PC-3 (cell line): ENCODE measurements around the gene HPSE. TPM values are rescaled to one million over a fixed set of nuclear protein-coding genes. Genes with fewer than 3 reads are reported as not detected.
A peak's percentile ranks its signal among the peaks of the same experiment; 100 is the strongest.

Experiments
- ATAC-seq: fragments of 200-7000 bp; cut with Tn5 transposase; 2 replicates; pipeline ENCODE4 v1.9.1; 2020; ENCODE audit warnings: mild to moderate bottlenecking, moderate library complexity
- BruUV-seq: library from RNA; stranded (reverse); fragments of 400-500 nt; replicated peaks from 2 replicates; lab custom pipeline; 2021; lab: Mats Ljungman, UMichigan
- CTCF ChIA-PET: fragments of 300-600 bp; sonication (Branson Sonifier 250); formaldehyde crosslinking; loops from one replicate; lab custom pipeline; 2022; ENCODE audit warnings: antibody characterized with exemption; lab: Charles Lee
- POLR2A ChIA-PET: fragments of 300-600 bp; sonication (Branson Sonifier 250); formaldehyde crosslinking; loops from one replicate; lab custom pipeline; 2022; ENCODE audit warnings: antibody characterized with exemption; ENCODE audit not compliant: unreplicated experiment; lab: Charles Lee
- DNase-seq: peaks from one replicate; pipeline ENCODE4 v3.0.0-alpha.2; 2015
- H2AFZ ChIP-seq: fragments of 300-600 bp; sonication (generic); 2 replicates; pipeline ENCODE4 v1.6.0; 2016; ENCODE audit warnings: antibody characterized with exemption, low read length
- H3F3A ChIP-seq: fragments of 300-600 bp; sonication (generic); one replicate; pipeline ENCODE4 v1.6.0; 2017; ENCODE audit warnings: antibody characterized with exemption, low read length, control low read depth, mild to moderate bottlenecking; ENCODE audit not compliant: unreplicated experiment
- H3K27ac ChIP-seq: fragments of 300-600 bp; sonication (generic); 2 replicates; pipeline ENCODE4 v1.5.1; 2016; ENCODE audit warnings: mild to moderate bottlenecking, low read length
- H3K27me3 ChIP-seq: fragments of 300-600 bp; sonication (generic); 2 replicates; pipeline ENCODE4 v1.6.1; 2016; ENCODE audit warnings: low read length, mixed read lengths
- H3K36me3 ChIP-seq: fragments of 300-600 bp; sonication (generic); 2 replicates; pipeline ENCODE4 v1.6.1; 2016; ENCODE audit warnings: low read depth, mixed run types, low read length, mixed read lengths
- H3K4me1 ChIP-seq: fragments of 300-600 bp; sonication (generic); 2 replicates; pipeline ENCODE4 v1.5.1; 2016; ENCODE audit warnings: low read length; ENCODE audit not compliant: insufficient read depth
- H3K4me2 ChIP-seq: fragments of 300-600 bp; sonication (generic); 2 replicates; pipeline ENCODE4 v1.6.0; 2016; ENCODE audit warnings: low read length
- H3K4me3 ChIP-seq: fragments of 300-600 bp; sonication (generic); 2 replicates; pipeline ENCODE4 v1.5.1; 2016; ENCODE audit warnings: mild to moderate bottlenecking, low read length, mixed read lengths
- H3K79me2 ChIP-seq: fragments of 300-600 bp; sonication (generic); 2 replicates; pipeline ENCODE4 v1.6.1; 2017; ENCODE audit warnings: low read length, mixed read lengths
- H3K9ac ChIP-seq: fragments of 300-600 bp; sonication (generic); 2 replicates; pipeline ENCODE4 v1.6.0; 2016; ENCODE audit warnings: mild to moderate bottlenecking, low read length
- H3K9me2 ChIP-seq: fragments of 300-600 bp; sonication (generic); replicated peaks from 2 replicates; pipeline ENCODE4 v1.6.1; 2016; ENCODE audit warnings: mixed run types, low read length, mixed read lengths
- H3K9me3 ChIP-seq: fragments of 300-600 bp; sonication (generic); 2 replicates; pipeline ENCODE4 v1.6.1; 2016; ENCODE audit warnings: low read length, mixed read lengths
- H4K20me1 ChIP-seq: fragments of 300-600 bp; sonication (generic); 2 replicates; pipeline ENCODE4 v1.6.1; 2016; ENCODE audit warnings: low read length, mixed read lengths
- EZH2 ChIP-seq: fragments of 300-600 bp; sonication (generic); IDR thresholded peaks from one replicate; pipeline ENCODE4 v1.6.1; 2017; ENCODE audit warnings: antibody characterized with exemption, mild to moderate bottlenecking, low read length; ENCODE audit not compliant: unreplicated experiment
- EZH2phosphoT487 ChIP-seq: fragments of 300-600 bp; sonication (generic); IDR thresholded peaks from 2 replicates; pipeline ENCODE4 v1.6.1; 2018; ENCODE audit warnings: mild to moderate bottlenecking, antibody characterized with exemption, low read length, borderline replicate concordance
- intact Hi-C: fragments of 100-400 bp; cut with micrococcal nuclease; formaldehyde crosslinking; loops from 2 replicates; pipeline ENCODE4 v1.9.0; 2023
- total RNA-seq: library from RNA; depleted of rRNA; stranded (reverse); fragments of >200 nt; gene quantifications from 2 replicates; pipeline ENCODE4 v1.2.3, GENCODE V29; 2014; rRNA removed
- TF ChIP-seq, protein P1 (sequence below): fragments of 300-600 bp; sonication (generic); conservative IDR thresholded peaks from 2 replicates; pipeline ENCODE4 v1.5.1; 2017; ENCODE audit warnings: antibody characterized with exemption, low read depth, mild to moderate bottlenecking, low read length

Gene HPSE
- total RNA-seq, 1 experiment from 2014 or later: 4.2 TPM

DNA sequence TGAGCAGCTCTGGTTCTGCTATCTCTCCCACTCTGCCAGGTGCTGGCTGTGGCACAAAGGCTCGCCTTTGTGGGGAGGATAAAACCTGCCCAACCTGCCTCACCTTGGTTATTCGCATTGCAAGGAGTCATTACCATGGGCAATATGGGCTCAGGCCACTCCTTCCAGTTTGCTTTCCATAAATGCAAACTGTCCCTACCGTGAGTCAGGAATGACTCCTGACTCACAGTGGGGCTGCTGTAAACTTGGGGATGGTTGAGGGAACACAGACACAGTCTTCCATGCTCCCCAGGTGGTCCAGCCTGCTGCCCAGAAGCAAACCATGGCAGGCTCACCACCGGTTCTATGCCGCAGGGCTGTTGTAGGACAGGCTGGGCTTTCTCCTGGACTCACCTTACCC, 86.2 kb downstream of the HPSE start:
- peak; percentile 93 for ATAC-seq
- H3K9me3 ChIP-seq: no peaks in the 10 kb centered on the region
- CTCF ChIA-PET: no interaction called here

DNA sequence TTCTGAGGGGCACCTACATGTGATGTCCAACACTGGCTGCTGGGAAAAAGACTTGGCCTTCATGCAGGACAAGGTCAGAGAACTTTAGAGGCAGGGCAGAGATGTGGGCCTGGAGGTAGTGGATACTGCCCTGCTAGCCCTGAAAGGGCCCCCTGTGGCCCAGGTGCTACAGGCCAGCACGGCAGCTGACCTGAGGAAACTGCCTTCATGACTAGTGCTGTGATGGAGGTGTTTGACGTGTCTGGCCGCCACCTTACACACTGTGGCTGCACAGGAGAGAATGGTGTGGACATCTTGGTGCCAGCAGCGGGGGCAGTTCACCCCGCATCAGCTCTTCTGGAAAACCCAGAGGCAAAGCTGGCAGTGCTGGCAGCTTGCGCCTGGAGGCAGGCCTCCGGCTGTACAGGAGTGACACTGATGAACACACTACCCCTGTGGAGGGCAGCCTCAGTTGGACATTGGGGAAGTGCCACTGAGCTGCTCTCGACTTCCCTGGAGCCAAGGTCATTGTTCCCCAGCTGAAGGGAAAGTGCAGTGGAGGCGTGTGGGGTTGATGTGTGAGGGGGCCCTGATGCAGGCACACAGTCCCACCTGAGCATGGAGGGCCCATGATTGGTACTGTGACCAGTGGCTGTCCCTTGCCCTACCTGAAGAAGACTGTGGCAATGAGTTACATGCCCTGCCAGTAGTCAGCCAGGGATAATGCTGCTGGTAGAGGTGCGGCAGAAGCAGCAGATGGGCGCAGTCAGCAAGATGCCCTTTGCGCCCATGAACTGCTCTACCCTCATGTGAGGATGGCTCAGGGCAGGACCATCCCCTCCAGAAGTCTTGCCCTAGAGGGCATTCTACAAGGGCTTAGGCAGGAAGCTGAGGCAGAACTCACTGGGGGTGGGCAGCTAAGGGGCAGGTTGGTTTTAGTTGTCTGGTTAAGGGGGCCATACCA, 87.0 kb downstream of the HPSE start:
- H3K79me2 ChIP-seq: no peaks in the 10 kb centered on the region
- peaks cover 18% of the 10 kb centered on the region for H3K4me1 ChIP-seq
- H2AFZ ChIP-seq: no peak overlapping the region
- ATAC-seq (no peak), DNase-seq (no peak)
- peak overlapping the region; percentile 12; the same call in 1 of the 2 replicates for H3K9ac ChIP-seq
- no peaks in the 10 kb centered on the region for H3K9me2 ChIP-seq
- ChIA-PET POLR2A (no interaction called here), CTCF (no interaction called here)
- H3K27ac ChIP-seq: peak overlapping the region; percentile 70
- H3K27me3 ChIP-seq: no peaks in the 10 kb centered on the region
- TF ChIP-seq EZH2: no peak
- TF ChIP-seq, protein P1, sequence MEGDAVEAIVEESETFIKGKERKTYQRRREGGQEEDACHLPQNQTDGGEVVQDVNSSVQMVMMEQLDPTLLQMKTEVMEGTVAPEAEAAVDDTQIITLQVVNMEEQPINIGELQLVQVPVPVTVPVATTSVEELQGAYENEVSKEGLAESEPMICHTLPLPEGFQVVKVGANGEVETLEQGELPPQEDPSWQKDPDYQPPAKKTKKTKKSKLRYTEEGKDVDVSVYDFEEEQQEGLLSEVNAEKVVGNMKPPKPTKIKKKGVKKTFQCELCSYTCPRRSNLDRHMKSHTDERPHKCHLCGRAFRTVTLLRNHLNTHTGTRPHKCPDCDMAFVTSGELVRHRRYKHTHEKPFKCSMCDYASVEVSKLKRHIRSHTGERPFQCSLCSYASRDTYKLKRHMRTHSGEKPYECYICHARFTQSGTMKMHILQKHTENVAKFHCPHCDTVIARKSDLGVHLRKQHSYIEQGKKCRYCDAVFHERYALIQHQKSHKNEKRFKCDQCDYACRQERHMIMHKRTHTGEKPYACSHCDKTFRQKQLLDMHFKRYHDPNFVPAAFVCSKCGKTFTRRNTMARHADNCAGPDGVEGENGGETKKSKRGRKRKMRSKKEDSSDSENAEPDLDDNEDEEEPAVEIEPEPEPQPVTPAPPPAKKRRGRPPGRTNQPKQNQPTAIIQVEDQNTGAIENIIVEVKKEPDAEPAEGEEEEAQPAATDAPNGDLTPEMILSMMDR: no peak
- TF ChIP-seq EZH2phosphoT487: no peak
- H4K20me1 ChIP-seq: no peaks in the 10 kb centered on the region
- H3K4me3 ChIP-seq: no peak overlapping the region
- intact Hi-C loops: no loop called here
- H3F3A ChIP-seq: no peaks in the 10 kb centered on the region
- H3K9me3 ChIP-seq: no peaks in the 10 kb centered on the region
- no TSS peak for BruUV-seq
- peak overlapping the region; percentile 44 for H3K4me2 ChIP-seq
- no peaks in the 10 kb centered on the region for H3K36me3 ChIP-seq

More for the DNA sequence above, 86.2 kb downstream of the HPSE start:
- intact Hi-C loops: no loop called here
- no peaks in the 10 kb centered on the region for H3F3A ChIP-seq
- POLR2A ChIA-PET: no interaction called here
- H3K4me2 ChIP-seq: peak overlapping the region; percentile 48
- peaks cover 18% of the 10 kb centered on the region for H3K4me1 ChIP-seq
- H4K20me1 ChIP-seq: no peaks in the 10 kb centered on the region
- H3K27me3 ChIP-seq: no peaks in the 10 kb centered on the region
- TF ChIP-seq EZH2: no peak
- TF ChIP-seq, protein P1: no peak
- no peak overlapping the region for H3K4me3 ChIP-seq
- peaks cover 2% of the 10 kb centered on the region; the same call in 1 of the 2 replicates for H3K36me3 ChIP-seq
- H3K9ac ChIP-seq: peak overlapping the region; percentile 12; the same call in 1 of the 2 replicates
- H3K9me2 ChIP-seq: no peaks in the 10 kb centered on the region
- no TSS peak for BruUV-seq
- H2AFZ ChIP-seq: no peak overlapping the region
- peak overlapping the region; percentile 70 for H3K27ac ChIP-seq
- no peaks in the 10 kb centered on the region for H3K79me2 ChIP-seq
- peak; percentile 91 for DNase-seq

Other genes starting within 250 kb of the HPSE start
- gene PLAC8, start 220.1 kb downstream of the HPSE start, total RNA-seq: 1.6 and 3.7 TPM in 2 replicates
- 22.0 and 23.8 TPM in 2 replicates for gene COQ2, start 50.0 kb downstream of the HPSE start, total RNA-seq
- 7.3 and 10.5 TPM in 2 replicates for gene HELQ, start 121.0 kb upstream of the HPSE start, total RNA-seq
- 54.4 and 57.6 TPM in 2 replicates for gene MRPS18C, start 121.2 kb upstream of the HPSE start, total RNA-seq
- gene ABRAXAS1, start 150.3 kb upstream of the HPSE start, total RNA-seq: 2.6 and 10.3 TPM in 2 replicates
- 22.5 and 34.2 TPM in 2 replicates for gene GPAT3, start 201.3 kb upstream of the HPSE start, total RNA-seq